Activated T-cell treated with anti-CD3 and anti-CD28 coated beads, Interleukin-2, amount 50 U/mL, for 1 hour (primary cell): ENCODE measurements around the gene NAGK.
"Not testable (repeated sequence)": the region's sequence is repeated elsewhere in the genome, so short reads cannot be mapped to it uniquely, and the experiment has no call there.

Source experiments
- DNase-seq: peaks from one replicate; pipeline ENCODE4 v3.0.0-alpha.2; 2020

Gene NAGK

DNA sequence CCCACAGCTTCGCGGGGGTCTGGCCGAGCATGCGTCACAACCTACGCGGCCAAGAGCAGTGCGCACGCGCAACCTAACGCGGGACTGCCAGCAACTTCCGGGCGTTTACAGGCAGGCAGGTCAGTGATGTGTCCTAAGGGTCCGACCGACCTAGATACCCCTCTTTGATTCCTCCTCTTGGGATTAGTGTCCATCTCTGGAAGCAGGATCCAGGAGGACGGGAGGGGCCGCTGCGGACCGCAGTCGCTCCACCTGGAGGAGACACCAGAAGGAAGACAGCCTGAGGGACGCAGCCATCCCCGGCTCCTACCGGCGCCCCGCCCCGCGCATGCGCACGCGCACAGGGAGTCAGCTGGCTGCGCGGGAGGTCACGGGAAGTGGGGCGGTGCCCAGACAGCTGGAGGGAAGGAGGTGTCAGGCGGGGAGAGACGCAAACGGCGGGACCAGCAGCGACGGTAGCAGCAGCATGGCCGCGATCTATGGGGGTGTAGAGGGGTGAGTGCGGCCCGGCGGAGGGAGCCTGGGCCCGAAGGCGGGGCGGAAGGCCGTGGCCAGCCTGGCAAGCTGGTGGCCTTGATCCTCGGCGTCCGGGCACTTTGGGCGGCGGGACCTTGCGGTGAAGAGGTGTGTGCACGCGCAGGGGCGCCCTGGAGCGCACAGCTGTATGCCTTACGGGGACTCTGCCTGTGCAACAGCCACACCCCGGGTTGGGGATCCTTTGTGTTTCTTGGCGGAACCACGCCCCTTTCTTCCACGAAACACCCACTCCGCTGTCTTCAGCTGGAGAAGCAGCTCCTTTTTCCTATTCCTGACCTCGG lies at the start of gene NAGK:
Gene NAGK, plus strand, starts transcription at position 431 of the 818 bp plus-strand sequence. Its CDS starts 36 bp downstream, at position 467.
- peak; percentile 99 for DNase-seq

DNA sequence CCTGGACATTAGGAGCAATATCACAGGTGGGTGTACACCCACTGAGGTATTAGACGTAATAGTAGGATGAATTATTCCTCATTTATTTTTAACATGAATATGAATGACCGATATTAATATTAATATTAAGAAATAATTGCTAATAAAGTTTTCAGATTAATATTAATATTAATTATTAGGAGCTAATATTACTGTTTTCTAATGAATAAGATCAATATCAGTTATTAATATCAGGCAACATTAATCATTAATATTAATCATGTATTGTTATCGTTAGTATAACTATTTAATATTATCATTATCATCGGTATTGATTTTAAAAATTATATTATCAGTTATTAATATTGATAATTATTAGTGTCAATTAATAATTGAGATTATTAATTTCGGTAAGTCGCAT lies 48.5 kb upstream of the NAGK start:
- DNase-seq = not testable (repeated sequence)

DNA sequence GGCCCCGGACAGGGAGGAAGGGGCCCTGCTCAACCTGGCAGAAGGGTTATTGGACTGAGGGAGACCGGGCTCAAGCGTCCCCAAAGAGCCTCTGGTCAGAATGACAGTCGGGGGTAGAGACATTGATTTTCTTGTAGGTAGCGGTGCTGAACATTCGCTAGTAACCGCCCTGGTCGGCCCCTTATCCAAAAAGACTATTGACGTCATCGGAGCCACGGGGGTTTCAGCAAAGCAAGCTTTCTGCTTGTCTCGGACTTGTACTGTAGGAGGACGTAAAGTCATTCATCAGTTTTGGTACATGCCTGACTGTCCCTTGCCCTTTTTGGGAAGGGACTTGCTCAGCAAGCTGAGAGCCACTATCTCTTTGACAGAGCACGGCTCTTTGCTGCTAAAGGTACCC lies 47.1 kb upstream of the NAGK start:
- DNase-seq = not testable (repeated sequence)

DNA sequence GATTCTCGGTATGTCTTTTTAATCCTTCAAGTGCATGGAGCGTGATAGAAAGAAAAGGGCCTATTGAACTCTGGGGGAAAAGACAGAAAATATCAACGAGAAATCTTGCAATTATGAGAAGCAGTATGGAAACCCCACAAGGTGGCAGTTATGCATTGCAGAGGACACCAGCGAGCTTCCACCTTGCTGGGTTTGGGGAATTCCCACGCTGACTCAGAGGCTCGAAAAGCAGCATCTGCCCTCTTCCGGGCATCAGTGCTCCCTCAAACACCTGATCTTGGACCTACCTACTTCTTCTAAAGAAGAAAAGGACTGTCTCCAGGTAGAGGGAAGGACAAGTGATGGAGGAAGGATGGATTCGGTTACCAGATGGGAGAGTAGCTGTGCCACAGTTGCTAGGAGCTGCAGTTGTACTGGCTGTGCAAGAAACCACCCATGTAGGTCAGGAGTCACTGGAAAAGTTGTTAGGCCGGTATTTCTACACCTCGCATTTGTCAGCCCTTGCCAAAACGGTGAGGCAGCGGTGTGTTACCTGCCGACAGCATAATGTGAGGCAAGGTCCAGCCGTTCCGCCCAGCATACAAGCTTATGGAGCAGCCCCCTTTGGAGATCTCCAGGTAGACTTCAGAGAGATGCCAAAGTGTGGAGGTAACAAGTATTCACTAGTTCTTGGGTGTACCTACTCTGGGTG lies 44.8 kb upstream of the NAGK start:
- peak; percentile 57 for DNase-seq

DNA sequence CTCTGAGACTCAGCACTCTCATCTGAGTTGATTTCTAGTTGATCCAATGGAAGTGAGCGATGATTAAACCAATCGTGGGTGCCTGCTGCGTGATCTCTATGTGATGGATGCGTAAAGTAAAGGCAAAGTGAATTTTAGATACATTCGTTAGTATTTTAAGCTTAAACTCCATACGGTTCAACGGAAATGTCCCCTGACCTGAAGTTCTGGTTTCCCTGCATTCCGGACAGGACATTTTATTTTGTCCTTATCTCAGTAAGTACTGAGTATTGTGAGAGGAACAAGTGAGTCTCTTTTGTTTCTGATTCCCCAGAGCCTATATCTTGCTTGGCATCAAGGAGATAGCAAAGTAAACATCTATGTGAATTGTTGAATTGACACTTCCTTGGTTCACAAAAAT lies 32.2 kb upstream of the NAGK start:
- not testable (repeated sequence) for DNase-seq

DNA sequence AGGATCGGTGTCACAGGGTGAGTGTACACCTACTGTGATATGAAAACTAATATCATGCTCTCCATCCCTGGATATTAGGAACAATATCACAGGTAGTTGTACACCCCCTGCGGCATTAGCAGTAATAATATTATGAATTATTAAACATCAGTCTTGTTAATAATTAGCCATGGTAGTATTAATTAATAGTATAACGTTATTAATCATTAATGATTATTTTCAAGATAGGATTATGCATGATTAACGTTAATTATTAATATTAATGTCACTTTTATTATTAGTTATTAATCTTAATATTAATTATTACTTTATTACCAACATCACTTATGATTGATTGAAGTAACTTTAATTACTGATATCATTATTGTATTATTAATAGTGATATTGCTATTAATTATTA lies 26.2 kb upstream of the NAGK start:
- DNase-seq = no peak

DNA sequence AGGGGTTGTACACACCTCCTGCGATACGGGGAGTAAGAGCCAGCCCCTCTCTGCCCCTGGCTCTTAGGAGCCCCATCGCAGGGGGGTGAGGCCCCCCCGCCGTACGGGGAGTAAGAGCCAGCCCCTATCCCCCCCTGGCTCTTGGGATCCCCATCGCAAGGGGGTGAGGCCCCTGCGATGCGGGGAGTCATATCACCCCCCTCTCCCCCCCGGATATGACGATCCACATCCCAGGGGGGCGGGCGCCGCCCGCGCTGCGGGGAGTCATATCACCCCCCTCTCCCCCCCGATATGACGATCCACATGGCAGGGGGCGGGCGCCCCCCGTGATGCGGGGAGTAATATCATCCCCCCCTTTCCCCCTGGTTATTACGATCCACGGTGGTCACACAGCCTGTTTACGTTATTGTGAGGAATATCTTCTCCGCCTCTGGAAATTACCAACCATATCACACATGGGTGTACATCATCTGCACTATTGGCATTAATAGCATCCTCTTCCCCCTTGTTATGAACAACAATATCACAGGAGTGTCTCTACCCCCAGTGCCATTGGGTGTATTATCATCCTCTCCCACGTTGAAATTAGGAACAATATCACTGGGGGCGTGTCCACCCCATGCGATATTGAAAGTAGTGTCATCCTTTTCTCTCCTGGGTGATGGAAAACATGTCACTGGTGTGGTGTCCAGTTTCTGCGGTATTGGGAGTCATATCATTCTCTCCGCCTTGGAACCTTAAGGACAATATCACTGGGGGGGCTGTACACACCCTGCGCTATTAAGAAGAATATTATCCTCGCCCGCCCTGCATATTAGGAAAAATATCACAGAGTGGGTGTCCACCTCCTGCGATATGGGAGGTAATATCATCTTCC lies 24.7 kb upstream of the NAGK start:
- no peak for DNase-seq

DNA sequence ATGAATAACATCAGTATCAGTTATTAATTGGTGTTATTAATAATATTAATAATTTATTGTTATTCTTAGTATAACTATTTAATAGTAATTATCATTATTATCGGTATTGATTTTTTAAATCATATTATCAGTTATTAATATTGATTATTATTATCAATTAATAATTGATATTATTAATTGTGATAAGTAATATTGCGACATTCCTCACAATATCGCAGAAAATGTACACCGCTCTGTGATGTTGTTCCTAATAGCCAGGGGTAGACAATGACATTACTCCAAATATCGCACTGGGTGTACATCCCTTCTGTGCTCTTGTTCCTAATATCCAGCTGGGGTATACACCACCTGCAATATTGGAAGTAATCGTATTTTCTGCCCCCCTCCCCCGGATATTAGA lies 23.3 kb upstream of the NAGK start:
- no peak for DNase-seq

DNA sequence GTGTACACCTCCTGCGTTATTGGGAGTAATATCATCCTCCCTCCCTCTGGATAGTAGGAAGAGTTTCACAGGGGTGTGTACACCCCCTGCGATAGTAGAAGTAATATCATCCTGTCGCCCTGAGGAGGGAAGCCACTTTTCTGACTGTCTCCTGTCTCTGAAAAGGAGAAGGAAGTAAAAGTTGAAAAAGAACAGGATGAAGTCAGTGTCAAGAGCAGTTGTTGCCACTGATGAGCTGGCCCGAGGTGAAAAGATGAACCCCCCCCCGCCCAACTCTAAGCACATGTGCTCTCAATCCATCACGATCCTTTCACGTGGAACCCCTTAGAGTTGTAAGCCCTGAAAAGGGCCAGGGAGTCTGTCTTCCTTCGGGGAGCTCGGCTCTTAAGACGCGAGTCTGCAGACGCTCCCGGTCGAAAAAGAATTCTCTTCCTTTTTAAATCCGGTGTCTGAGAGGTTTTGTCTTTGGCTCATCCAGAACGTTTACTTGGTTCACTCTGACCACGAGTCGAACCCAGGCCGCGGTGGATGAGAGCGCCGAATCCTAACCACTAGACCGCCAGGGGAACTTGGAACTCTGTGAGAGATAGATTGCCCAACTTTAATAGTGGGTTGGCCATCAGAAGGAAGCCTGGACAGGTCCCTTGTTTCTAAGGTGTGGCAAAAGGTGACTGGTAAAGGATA lies 22.4 kb upstream of the NAGK start:
- no peak for DNase-seq

DNA sequence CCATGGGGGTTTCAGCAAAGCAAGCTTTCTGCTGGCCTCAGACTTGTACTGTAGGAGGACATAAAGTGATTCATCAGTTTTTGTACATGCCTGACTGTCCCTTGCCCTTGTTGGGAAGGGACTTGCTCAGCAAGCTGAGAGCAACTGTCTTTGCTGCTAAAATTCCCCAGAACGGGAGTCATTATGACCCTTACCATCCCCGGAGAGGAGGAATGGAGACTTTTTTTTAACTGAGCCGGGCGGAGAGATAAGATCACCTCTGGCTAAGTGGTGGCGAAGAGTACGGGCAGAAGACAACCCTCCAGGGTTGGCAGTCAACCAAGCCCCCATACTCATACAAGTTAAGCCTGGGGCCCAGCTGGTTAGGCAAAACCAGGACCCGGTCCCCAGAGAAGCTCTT lies 20.4 kb upstream of the NAGK start:
- no peak for DNase-seq

DNA sequence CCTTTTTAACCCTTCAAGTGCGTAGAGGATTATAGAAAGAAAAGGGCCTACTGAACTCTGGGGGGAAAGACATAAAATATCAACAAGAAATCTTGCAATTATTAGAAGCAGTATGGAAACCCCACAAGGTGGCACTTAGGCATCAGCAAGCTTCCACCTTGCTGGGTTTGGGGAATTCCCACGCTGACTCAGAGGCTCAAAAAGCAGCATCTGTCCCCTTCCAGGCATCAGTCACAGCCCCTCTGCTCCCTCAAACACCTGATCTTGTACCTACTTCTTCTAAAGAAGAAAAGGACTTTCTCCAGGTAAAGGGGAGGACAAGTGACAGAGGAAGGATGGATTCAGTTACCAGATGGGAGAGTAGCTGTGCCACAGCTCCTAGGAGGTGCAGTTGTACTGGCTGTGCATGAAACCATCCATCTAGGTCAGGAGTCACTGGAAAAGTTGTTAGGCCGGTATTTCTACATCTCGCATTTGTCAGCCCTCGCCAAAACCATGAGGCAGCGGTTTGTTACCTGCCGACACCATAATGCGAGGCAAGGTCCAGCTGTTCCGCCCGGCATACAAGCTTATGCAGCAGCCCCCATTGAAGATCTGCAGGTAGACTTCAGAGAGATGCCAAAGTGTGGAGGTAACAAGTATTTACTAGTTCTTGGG lies 18.6 kb upstream of the NAGK start:
- DNase-seq = peak; percentile 31

DNA sequence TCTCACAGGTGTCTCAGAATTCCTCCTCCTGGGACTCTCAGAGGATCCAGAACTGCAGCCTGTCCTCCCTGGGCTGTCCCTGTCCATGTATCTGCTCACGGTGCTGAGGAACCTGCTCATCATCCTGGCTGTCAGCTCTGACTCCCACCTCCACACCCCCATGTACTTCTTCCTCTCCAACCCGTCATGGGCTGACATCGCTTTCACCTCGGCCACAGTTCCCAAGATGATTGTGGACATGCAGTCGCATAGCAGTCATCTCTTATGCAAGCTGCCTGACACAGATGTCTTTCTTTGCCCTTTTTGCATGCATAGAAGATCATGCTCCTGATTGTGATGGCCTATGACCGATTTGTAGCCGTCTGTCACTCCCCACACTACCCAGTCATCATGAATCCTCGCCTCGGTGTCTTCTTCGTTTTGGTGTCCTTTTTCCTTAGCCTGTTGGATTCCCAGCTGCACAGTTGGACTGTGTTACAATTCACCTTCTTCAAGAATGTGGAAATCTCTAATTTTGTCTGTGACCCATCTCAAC lies 13.2 kb upstream of the NAGK start:
- DNase-seq = not testable (repeated sequence)

DNA sequence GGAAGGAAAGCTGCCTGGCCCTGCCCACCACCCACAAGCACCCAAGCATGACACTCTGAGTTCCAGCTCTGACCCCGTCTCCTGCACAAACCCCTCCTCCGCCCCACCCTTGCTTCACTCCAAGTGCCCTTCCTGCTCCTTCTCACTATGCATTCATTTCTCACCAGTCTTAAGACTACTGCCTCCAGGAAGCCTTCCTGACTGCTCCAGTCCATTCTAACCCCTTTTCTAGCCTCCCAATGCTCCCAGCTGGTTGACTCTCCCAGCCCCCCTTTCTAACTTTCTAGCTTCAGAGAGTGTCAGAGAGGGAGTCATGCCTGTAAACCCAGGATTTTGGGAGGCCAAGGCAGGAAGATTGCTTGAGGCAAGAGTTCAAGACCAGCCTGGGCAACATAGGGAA lies 8.2 kb upstream of the NAGK start:
- DNase-seq = no peak

DNA sequence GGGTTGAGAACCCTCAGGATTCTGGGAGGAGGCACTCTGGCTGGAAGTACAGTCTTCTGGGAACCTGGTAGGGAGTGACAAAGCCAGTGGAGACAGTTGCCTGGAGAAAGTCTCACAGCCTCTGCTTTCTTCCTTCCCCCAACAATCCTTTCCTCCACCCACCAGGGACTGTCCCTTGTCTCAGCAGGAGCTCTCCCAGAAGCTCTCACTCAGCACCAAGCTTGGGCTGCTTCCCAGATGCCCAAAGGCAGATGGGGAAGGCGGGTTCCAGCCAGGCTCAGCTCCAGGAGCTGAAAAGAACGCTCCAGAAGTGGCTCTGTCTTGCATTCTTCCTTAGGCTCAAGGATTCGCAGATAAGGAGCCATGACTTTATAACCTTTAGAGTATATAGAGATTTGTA lies 7.6 kb upstream of the NAGK start:
- DNase-seq = no peak

DNA sequence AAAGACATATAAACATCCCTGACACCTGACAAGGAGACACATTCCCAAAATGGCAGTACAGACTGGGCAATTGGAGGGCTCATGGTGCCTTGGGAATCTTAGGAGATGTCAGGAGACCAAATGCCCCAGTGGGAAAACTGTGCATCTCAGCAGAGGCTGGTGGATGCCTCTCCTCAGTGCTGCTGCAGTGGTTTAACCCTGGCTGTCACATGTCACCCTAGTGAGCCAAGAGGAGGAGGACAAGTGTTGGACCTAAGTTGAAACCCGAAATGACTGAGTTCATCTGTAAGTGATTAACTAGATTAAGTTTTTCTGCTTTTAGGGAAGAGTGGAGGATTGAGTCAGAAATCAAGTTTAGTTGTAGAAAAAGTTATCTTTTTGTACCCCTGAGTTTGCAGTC lies 5.2 kb upstream of the NAGK start:
- no peak for DNase-seq

DNA sequence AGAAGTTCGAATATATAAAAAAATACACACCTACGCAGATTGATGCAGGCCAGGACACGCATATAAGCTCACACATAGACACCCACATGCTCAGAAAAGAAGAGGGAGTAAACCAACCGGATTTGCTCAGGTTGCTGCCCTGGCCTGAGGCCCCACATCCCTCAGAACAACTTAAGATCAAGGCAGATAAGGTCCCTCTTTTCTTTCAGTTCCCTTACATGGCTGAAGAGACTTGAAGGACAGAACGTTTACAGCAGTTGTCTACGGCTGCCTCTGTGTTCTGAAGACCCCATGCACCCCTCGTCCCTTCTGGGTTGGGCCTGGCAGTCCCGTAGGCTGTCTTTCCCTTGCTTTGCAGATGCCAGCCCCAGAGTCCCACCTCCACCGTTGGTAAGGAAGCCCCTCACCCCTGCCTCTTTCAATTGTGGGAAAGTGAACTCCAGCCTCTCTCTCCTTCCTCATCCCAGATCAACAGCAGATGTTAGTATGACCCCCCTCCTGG lies 4.3 kb upstream of the NAGK start:
- no peak for DNase-seq

DNA sequence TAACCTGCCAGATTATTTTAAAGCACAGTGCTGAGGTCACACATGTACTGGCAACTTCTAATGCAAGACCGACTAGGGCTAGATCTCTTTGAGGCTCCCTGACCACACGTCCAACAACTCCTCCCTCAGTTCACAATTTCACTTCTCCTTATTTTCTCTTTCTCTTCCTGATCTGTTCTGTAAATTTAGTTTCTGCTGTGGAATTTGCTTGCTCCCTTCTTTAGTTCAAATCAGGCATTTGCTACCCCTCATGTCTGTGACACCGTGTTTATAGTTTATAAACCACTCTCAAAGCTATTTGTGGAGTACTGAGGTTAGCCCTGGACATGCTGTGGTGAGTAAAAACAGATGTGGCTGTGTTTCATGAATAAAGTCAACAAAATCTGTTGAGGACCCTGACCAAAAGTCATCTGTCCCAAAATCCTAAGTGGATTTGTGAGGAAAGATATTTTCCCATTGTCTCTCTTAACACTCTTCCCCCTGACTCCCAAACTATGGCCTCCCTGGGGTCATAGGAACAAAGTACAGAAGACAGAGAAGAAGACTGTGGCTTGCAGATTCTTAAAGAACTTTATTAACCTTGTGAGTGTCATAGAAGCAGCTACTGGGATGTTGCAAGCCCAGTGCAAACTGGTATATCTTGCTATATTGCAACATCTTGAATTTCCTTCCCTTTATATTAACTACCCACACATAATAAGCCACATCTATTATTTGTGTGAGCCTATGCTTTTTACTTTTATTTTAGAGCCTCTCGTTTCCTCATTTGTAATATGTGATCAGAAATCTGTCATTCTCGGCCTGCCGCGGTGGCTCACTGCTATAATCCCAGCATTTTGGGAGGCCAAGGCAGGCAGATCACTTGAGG lies 3.5 kb upstream of the NAGK start:
- no peak for DNase-seq

DNA sequence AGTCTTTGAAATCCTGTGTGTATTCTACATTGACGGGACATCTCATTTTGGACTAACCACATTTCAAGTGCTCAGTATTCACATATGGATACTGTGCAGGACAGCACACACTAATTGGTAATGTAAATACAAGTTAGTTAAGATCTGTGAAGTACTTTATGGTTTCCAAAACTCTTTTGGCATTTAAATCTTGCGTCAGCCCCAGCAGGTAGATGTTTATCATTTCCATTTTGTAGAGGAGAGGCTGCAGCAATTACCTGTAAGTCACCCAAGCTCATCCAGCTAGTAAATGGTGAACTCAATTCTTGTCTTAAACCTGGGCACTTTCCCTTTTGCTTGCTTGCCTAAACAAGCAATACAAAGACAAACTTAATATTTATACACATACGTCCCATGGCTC lies 1.6 kb upstream of the NAGK start:
- DNase-seq = no peak

DNA sequence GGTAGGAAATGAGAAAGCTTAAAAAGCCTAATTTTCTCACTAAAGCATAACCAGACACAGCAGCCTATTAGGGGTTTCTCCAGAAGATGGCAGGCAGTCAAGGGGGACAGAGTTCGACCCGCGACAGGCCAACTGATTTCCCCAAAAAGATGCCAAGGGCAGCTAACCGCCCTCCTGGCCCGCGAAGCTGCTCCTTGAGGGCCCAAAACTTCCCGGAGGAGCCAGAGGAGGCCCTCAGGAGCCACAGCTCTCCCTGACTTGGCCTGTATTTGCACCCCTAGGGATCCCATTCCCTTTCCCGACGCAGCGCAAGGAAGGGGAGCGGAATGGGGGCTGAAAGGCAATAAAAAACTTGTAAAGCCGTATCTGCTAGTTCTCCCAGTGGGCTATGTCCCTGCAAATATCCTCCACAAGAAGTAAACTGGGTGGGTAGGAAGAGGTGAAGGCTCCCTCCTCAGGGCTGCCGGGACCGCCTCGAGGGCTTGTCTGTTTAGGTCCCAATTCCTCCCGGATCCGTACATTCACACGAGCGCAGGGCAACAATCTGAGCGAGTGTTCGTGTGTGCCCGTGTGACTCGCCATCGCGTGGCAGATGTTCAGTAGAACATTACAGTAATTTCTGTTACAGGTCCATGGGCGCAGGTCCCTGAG lies 756 bp upstream of the NAGK start:
- no peak for DNase-seq

DNA sequence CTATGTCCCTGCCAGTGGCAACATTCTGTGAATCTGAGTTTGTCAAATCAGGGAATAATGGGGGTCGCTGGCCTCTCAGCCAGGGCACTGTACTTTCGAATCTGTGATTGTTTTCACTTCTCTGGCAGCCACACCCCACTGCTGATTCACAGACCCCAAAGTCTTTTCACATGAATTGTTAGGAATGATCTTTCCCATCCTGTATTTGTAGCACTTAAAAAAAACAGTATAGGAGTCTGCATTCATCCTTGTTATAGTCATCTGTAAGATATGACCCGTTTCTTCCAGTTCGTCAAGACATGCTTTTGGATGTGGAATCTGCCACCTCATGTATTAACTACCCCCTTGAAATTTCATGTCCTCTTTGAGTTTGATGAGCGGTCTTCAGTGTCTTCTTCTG lies 928 bp downstream of the NAGK start:
- no peak for DNase-seq
